Activated T-cell treated with anti-CD3 and anti-CD28 coated beads, Interleukin-2, amount 50 U/mL, for 72 hours (primary cell): Measurements from ENCODE around the gene WT1. TPM values are rescaled to one million over a fixed set of nuclear protein-coding genes. Genes with fewer than 3 reads are reported as not detected.

Experiments used
- ATAC-seq, 2 donors: fragments of 150-1000 bp; cut with Tn5 transposase; replicated peaks in 1 of 2; 2 replicates each; pipeline ENCODE4 v1.10.0; 2021; ENCODE audit warnings: moderate library complexity in 2 of 2, mild to moderate bottlenecking in 1 of 2
- DNase-seq, 2 donors: peaks; one replicate each; pipeline ENCODE4 v3.0.0; 2021 to 2022; ENCODE audit warnings: mixed read lengths in 1 of 2
- H3K27ac Mint-ChIP-seq: one replicate; pipeline ENCODE4 v1.8.0; 2022; ENCODE audit warnings: mild to moderate bottlenecking, moderate library complexity, mixed read lengths
- H3K27me3 Mint-ChIP-seq: one replicate; pipeline ENCODE4 v1.8.0; 2022; ENCODE audit warnings: low read depth, mixed read lengths
- H3K36me3 Mint-ChIP-seq, 2 donors: one replicate each; pipeline ENCODE4 v1.8.0; 2022; ENCODE audit warnings: mixed read lengths in 2 of 2, mild to moderate bottlenecking in 1 of 2; ENCODE audit not compliant: insufficient read depth in 2 of 2
- H3K4me1 Mint-ChIP-seq: one replicate; pipeline ENCODE4 v1.8.0; 2022; ENCODE audit warnings: low read depth, mixed read lengths
- H3K4me3 Mint-ChIP-seq, 2 donors: one replicate each; pipeline ENCODE4 v1.8.0; 2022; ENCODE audit warnings: mild to moderate bottlenecking in 2 of 2, mixed read lengths in 2 of 2, moderate library complexity in 2 of 2
- H3K9me3 Mint-ChIP-seq, 2 donors: one replicate each; pipeline ENCODE4 v1.8.0; 2022; ENCODE audit warnings: mixed read lengths in 2 of 2
- total RNA-seq, 2 donors: library from RNA; stranded (reverse); gene quantifications; one replicate each; pipeline ENCODE4 v1.2.3, GENCODE V29; 2022

The WT1 gene
- total RNA-seq, 2 donors from 2014 or later: not detected

- Mint-ChIP-seq H3K9me3 (no peaks in the 10 kb centered on the region), H3K4me1 (peaks cover 8% of the 10 kb centered on the region), H3K4me3 (peak overlapping the region; percentile 24 to 51), H3K27ac (no peak overlapping the region), H3K27me3 (peaks cover 83% of the 10 kb centered on the region), H3K36me3 (peaks cover 0 to 2% of the 10 kb centered on the region in 2 donors)
- DNase-seq: no peak
- no peak for ATAC-seq
These were observed 8.3 kb downstream of the WT1 start for GRCh38 chr11:32426819-32427615.

GRCh38 chr11:32426192-32426591, 9.1 kb downstream of the WT1 start:
- DNase-seq (no peak), ATAC-seq (no peak)
- Mint-ChIP-seq H3K9me3 (no peaks in the 10 kb centered on the region), H3K4me3 (peak overlapping the region; percentile 43 to 46), H3K36me3 (peaks cover 0 to 2% of the 10 kb centered on the region in 2 donors), H3K27me3 (peaks cover 82% of the 10 kb centered on the region), H3K4me1 (peaks cover 15% of the 10 kb centered on the region), H3K27ac (no peak overlapping the region)

GRCh38 chr11:32425761-32426160, 9.6 kb downstream of the WT1 start:
- Mint-ChIP-seq H3K27me3 (peaks cover 84% of the 10 kb centered on the region), H3K27ac (no peak overlapping the region), H3K9me3 (no peaks in the 10 kb centered on the region), H3K36me3 (peaks cover 0 to 2% of the 10 kb centered on the region in 2 donors), H3K4me3 (no peak overlapping the region), H3K4me1 (peaks cover 19% of the 10 kb centered on the region)
- DNase-seq (no peak), ATAC-seq (no peak)

- DNase-seq: no peak
- H3K27ac Mint-ChIP-seq: no peak overlapping the region
- peaks cover 16% of the 10 kb centered on the region for H3K4me1 Mint-ChIP-seq
- peaks cover 63% of the 10 kb centered on the region for H3K27me3 Mint-ChIP-seq
- H3K9me3 Mint-ChIP-seq: no peaks in the 10 kb centered on the region
- no peaks in the 10 kb centered on the region for H3K36me3 Mint-ChIP-seq
- ATAC-seq: no peak
- no peak overlapping the region for H3K4me3 Mint-ChIP-seq
These were observed 12.8 kb downstream of the WT1 start for GRCh38 chr11:32422545-32422944.

DNA sequence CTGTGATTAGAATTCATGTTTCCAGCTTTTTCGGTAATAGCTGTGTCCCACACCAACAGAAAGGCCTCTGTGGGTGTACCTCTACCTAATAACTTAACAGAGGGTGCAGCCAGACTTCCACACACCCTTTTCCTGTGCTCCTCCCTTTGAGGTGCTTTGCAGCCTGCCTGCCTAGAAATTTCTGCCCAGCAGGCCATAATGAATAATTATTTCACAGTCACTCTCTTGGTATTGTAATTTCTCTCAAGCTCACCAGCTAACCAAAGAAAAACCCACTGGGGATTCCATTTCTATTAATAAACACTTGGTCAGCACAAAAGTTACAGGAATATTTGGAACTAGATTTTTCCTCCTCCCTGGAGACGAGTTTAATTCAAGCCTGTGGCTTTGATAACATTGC, 13.3 kb downstream of the WT1 start:
- Mint-ChIP-seq H3K36me3 (no peaks in the 10 kb centered on the region), H3K4me1 (peaks cover 13% of the 10 kb centered on the region), H3K27ac (no peak overlapping the region), H3K9me3 (no peaks in the 10 kb centered on the region), H3K4me3 (peak overlapping the region in 1 of 2 donors; percentile 16), H3K27me3 (peaks cover 61% of the 10 kb centered on the region)
- ATAC-seq (no peak), DNase-seq (no peak)

GRCh38 chr11:32420937-32421901, 14.1 kb downstream of the WT1 start:
- H3K4me3 Mint-ChIP-seq: peak overlapping the region in 1 of 2 donors; percentile 57

GRCh38 chr11:32420139-32420538, 15.2 kb downstream of the WT1 start:
- H3K9me3 Mint-ChIP-seq: no peaks in the 10 kb centered on the region
- H3K36me3 Mint-ChIP-seq: no peaks in the 10 kb centered on the region
- ATAC-seq (no peak), DNase-seq (no peak)
- peaks cover 13% of the 10 kb centered on the region for H3K4me1 Mint-ChIP-seq
- no peak overlapping the region for H3K4me3 Mint-ChIP-seq
- H3K27ac Mint-ChIP-seq: no peak overlapping the region
- H3K27me3 Mint-ChIP-seq: peaks cover 51% of the 10 kb centered on the region

More at GRCh38 chr11:32420937-32421901, 14.1 kb downstream of the WT1 start:
- ATAC-seq (peak; percentile 67 to 84), DNase-seq (peak; percentile 13 to 26)
- Mint-ChIP-seq H3K36me3 (no peaks in the 10 kb centered on the region), H3K9me3 (no peaks in the 10 kb centered on the region), H3K4me1 (peaks cover 13% of the 10 kb centered on the region), H3K27ac (peak overlapping the region; percentile 14), H3K27me3 (peaks cover 58% of the 10 kb centered on the region)

- H3K36me3 Mint-ChIP-seq: no peaks in the 10 kb centered on the region
- no peak overlapping the region for H3K27ac Mint-ChIP-seq
- H3K9me3 Mint-ChIP-seq: no peaks in the 10 kb centered on the region
- ATAC-seq (no peak), DNase-seq (no peak)
- peaks cover 47% of the 10 kb centered on the region for H3K27me3 Mint-ChIP-seq
- peaks cover 13% of the 10 kb centered on the region for H3K4me1 Mint-ChIP-seq
- H3K4me3 Mint-ChIP-seq: no peak overlapping the region
These were observed 16.5 kb downstream of the WT1 start for GRCh38 chr11:32418836-32419235.

GRCh38 chr11:32417806-32418205, 17.5 kb downstream of the WT1 start:
- Mint-ChIP-seq H3K9me3 (no peaks in the 10 kb centered on the region), H3K36me3 (no peaks in the 10 kb centered on the region), H3K4me1 (peaks cover 13% of the 10 kb centered on the region), H3K4me3 (no peak overlapping the region), H3K27ac (no peak overlapping the region), H3K27me3 (peaks cover 42% of the 10 kb centered on the region)
- ATAC-seq (no peak), DNase-seq (no peak)

DNA sequence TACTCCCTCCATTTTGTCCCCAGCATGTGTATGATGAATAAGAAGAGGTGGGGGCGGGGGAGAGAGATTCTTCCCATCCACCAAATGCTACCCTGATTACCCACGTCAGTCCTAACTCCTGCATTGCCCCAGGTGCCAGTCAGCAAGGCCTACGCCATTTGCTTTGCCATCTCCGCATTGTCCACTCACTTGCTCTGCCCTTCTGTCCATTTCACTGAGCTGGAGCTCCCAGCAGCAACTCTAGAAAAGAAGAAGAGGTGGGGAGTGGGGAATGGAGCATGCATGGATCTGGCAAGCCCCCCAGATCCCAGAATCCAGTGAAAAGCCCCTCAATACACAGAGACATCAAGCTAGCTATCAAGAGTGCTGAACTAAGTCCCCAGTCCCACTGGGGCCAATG, 19.0 kb downstream of the WT1 start:
- Mint-ChIP-seq H3K4me1 (peaks cover 7% of the 10 kb centered on the region), H3K27ac (no peak overlapping the region), H3K36me3 (no peaks in the 10 kb centered on the region), H3K27me3 (peaks cover 38% of the 10 kb centered on the region), H3K9me3 (no peaks in the 10 kb centered on the region), H3K4me3 (no peak overlapping the region)
- ATAC-seq (no peak), DNase-seq (no peak)

- peaks cover 45% of the 10 kb centered on the region for H3K27me3 Mint-ChIP-seq
- no peaks in the 10 kb centered on the region for H3K4me1 Mint-ChIP-seq
- H3K4me3 Mint-ChIP-seq: no peak overlapping the region
- H3K36me3 Mint-ChIP-seq: no peaks in the 10 kb centered on the region
- no peak overlapping the region for H3K27ac Mint-ChIP-seq
- DNase-seq (no peak), ATAC-seq (no peak)
- no peaks in the 10 kb centered on the region for H3K9me3 Mint-ChIP-seq
These were observed 20.4 kb downstream of the WT1 start for GRCh38 chr11:32414925-32415324.

DNA sequence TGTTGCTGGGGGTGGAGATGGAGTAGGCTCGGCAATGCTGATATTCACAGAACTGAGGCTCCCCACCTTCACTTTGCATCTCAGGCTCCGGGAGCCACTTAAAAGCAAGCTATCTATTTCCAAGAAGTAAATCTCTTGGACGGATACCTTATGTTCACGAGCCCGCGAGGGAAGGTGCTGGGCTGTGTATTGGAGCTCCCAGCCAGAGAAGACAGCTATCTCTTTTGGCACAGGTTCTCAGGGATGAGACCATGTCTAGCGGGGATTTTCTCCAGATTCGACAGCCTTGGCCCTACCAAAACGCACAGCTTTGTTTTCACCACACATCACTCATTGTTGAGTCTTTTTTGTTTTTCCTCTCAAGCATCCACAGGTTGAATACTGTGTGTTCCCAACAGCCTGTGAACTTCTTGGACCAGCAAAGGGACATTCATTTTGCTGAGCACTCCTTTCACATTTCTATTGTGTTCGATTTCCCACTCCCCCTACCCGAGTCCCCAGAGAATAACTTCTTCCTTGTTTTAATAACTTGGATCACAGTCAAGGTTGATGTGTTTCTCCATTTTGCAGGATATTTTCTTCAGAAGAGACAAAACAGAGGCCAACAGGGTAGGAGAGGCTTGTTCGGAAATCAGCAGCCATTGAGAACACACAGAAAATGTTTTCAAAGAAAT, 23.3 kb downstream of the WT1 start:
- H3K4me1 Mint-ChIP-seq: no peaks in the 10 kb centered on the region
- peaks cover 32% of the 10 kb centered on the region for H3K27me3 Mint-ChIP-seq
- no peaks in the 10 kb centered on the region for H3K9me3 Mint-ChIP-seq
- no peak for DNase-seq
- no peaks in the 10 kb centered on the region for H3K36me3 Mint-ChIP-seq
- no peak overlapping the region for H3K27ac Mint-ChIP-seq
- H3K4me3 Mint-ChIP-seq: no peak overlapping the region
- no peak for ATAC-seq

- no peak overlapping the region for H3K27ac Mint-ChIP-seq
- DNase-seq (no peak), ATAC-seq (no peak)
- H3K9me3 Mint-ChIP-seq: peaks cover 0 to 1% of the 10 kb centered on the region in 2 donors
- peaks cover 6% of the 10 kb centered on the region for H3K27me3 Mint-ChIP-seq
- H3K4me1 Mint-ChIP-seq: no peaks in the 10 kb centered on the region
- no peak overlapping the region for H3K4me3 Mint-ChIP-seq
- no peaks in the 10 kb centered on the region for H3K36me3 Mint-ChIP-seq
These were observed 29.7 kb downstream of the WT1 start for GRCh38 chr11:32405592-32405991.
